Gastrocnemius medialis (tissue), 4 donors: ENCODE data around the gene ASIC2. TPM values are rescaled to one million over a fixed set of nuclear protein-coding genes. Genes with fewer than 3 reads are reported as not detected.

Experiments used
- ATAC-seq, 2 donors: fragments of 150-250 bp; one replicate each; pipeline ENCODE4 v1.9.1; 2016
- DNase-seq, 2 donors: peaks; one replicate each; pipeline ENCODE4 v3.0.0-alpha.2; 2019
- H3K27ac ChIP-seq, 4 donors: fragments of 200-600 bp; sonication (generic); 1 replicate in 1 of 4; 2 replicates in 3 of 4; pipeline ENCODE4 v1.5.1; 2016 to 2018; ENCODE audit warnings: mild to moderate bottlenecking in 2 of 4, moderate library complexity in 1 of 4
- H3K27me3 ChIP-seq, 3 donors: fragments of 200-600 bp; sonication (generic) in 2 of 3; 1 replicate in 1 of 3; 2 replicates in 2 of 3; pipeline versions ENCODE4 v1.5.1 to v1.6.0; 2016 to 2019; ENCODE audit warnings: mild to moderate bottlenecking in 1 of 3, moderate library complexity in 1 of 3
- H3K36me3 ChIP-seq, 2 donors: fragments of 200-600 bp; sonication (generic) in 1 of 2; one replicate each; pipeline ENCODE4 v1.5.1; 2017 to 2018
- H3K4me1 ChIP-seq, 2 donors: fragments of 200-600 bp; sonication (generic) in 1 of 2; one replicate each; pipeline ENCODE4 v1.5.1; 2016 to 2017; ENCODE audit warnings: mild to moderate bottlenecking in 2 of 2
- H3K4me3 ChIP-seq, 4 donors: fragments of 200-600 bp; sonication (generic) in 3 of 4; 1 replicate in 1 of 4; 2 replicates in 3 of 4; pipeline ENCODE4 v1.5.1; 2016 to 2019; ENCODE audit warnings: mild to moderate bottlenecking in 2 of 4
- H3K9me3 ChIP-seq, 3 donors: fragments of 200-600 bp; sonication (generic) in 2 of 3; 1 replicate in 1 of 3; 2 replicates in 2 of 3; pipeline ENCODE4 v1.5.1; 2016 to 2019
- POLR2A ChIP-seq, 2 donors: fragments of 450-650 bp; IDR thresholded peaks; one replicate each; pipeline ENCODE4 v1.6.1; 2017; ENCODE audit warnings: antibody characterized with exemption in 2 of 2, mild to moderate bottlenecking in 2 of 2, moderate library complexity in 2 of 2
- in situ Hi-C, 4 donors: fragments of 200-750 bp; cut with MboI; loops; one replicate each; pipeline versions ENCODE4 v1.15.0 to v1.8.0; 2017; ENCODE audit warnings: low sequenced_read_pairs in 4 of 4
- intact Hi-C: fragments of 100-400 bp; cut with DNase I; formaldehyde crosslinking; loops from one replicate; pipeline ENCODE4 v1.15.1; 2023; ENCODE audit warnings: low total_unique reads
- total RNA-seq, 4 donors: library from RNA; depleted of rRNA; stranded (reverse); fragments of >200 nt; gene quantifications; one replicate each; pipeline versions ENCODE4 v1.1.0 to v1.2.3, GENCODE V29; 2016
- TF ChIP-seq, protein P1 (sequence below), 5 experiments: fragments of 450-650 bp in 3 of 5; fragments of 200-600 bp in 2 of 5; sonication (generic) in 2 of 5; IDR thresholded peaks in 4 of 5; conservative IDR thresholded peaks in 1 of 5; 1 replicate in 4 of 5; 2 replicates in 1 of 5; pipeline ENCODE4 v1.5.1; 2016 to 2019; ENCODE audit warnings: antibody characterized with exemption in 5 of 5, mild to moderate bottlenecking in 3 of 5, moderate library complexity in 3 of 5

The ASIC2 gene
- total RNA-seq, 4 donors from 2014 or later = not detected

DNA sequence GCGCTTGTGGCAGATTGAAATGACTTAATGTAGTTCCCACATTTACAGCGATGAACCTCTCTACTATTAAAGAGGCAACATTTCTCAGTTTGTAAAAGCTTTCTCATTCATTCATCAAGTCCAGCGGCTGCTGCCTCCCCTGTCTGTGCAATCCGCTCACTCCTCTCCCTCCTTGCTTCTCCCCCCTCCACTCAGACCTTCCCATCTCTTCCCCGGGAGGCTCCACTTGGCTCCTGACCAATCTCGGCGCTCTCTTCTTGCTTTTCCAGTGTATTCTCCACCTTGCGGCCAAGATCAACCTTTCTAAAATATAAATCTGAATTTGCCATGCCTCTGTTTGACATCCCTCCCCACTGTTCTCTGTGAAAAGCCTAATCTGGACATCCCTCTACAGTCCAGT is 117.5 kb downstream of the ASIC2 start:
- H3K4me1 ChIP-seq = no peaks in the 10 kb centered on the region
- in situ Hi-C loops (no loop called here), intact Hi-C loops (no loop called here)
- H3K9me3 ChIP-seq = no peaks in the 10 kb centered on the region
- peaks cover 0 to 2% (median 0%) of the 10 kb centered on the region in 3 donors for H3K27me3 ChIP-seq
- no peak overlapping the region for H3K27ac ChIP-seq
- no peaks in the 10 kb centered on the region for H3K36me3 ChIP-seq
- ATAC-seq (no peak), DNase-seq (no peak)
- TF ChIP-seq, protein P1, sequence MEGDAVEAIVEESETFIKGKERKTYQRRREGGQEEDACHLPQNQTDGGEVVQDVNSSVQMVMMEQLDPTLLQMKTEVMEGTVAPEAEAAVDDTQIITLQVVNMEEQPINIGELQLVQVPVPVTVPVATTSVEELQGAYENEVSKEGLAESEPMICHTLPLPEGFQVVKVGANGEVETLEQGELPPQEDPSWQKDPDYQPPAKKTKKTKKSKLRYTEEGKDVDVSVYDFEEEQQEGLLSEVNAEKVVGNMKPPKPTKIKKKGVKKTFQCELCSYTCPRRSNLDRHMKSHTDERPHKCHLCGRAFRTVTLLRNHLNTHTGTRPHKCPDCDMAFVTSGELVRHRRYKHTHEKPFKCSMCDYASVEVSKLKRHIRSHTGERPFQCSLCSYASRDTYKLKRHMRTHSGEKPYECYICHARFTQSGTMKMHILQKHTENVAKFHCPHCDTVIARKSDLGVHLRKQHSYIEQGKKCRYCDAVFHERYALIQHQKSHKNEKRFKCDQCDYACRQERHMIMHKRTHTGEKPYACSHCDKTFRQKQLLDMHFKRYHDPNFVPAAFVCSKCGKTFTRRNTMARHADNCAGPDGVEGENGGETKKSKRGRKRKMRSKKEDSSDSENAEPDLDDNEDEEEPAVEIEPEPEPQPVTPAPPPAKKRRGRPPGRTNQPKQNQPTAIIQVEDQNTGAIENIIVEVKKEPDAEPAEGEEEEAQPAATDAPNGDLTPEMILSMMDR (IDR thresholded peaks at IDR 0.05 in 4 of 5, conservative IDR thresholded peaks at IDR 0.05 in 1 of 5) = no peak
- TF ChIP-seq POLR2A (IDR thresholded peaks at IDR 0.05) = no peak
- H3K4me3 ChIP-seq = no peak overlapping the region

GRCh38 chr17:33171931-33172330 is 121.2 kb downstream of the ASIC2 start:
- TF ChIP-seq, protein P1 (IDR thresholded peaks at IDR 0.05 in 4 of 5, conservative IDR thresholded peaks at IDR 0.05 in 1 of 5) = no peak
- TF ChIP-seq POLR2A (IDR thresholded peaks at IDR 0.05) = no peak
- ATAC-seq (no peak), DNase-seq (no peak)
- Histone ChIP-seq H3K4me3 (no peak overlapping the region), H3K27ac (no peak overlapping the region), H3K27me3 (no peaks in the 10 kb centered on the region), H3K4me1 (no peaks in the 10 kb centered on the region), H3K36me3 (no peaks in the 10 kb centered on the region), H3K9me3 (no peaks in the 10 kb centered on the region)
- intact Hi-C loops (no loop called here), in situ Hi-C loops (no loop called here)

GRCh38 chr17:33169580-33170285 is 123.4 kb downstream of the ASIC2 start:
- H3K36me3 ChIP-seq = no peaks in the 10 kb centered on the region
- in situ Hi-C loops = no loop called here
- H3K4me3 ChIP-seq = no peak overlapping the region
- peaks cover 6 to 8% of the 10 kb centered on the region in 2 donors for H3K4me1 ChIP-seq
- DNase-seq (no peak), ATAC-seq (no peak)
- H3K9me3 ChIP-seq = no peaks in the 10 kb centered on the region
- H3K27me3 ChIP-seq = no peaks in the 10 kb centered on the region
- no peak overlapping the region for H3K27ac ChIP-seq
- TF ChIP-seq, protein P1 (IDR thresholded peaks at IDR 0.05 in 4 of 5, conservative IDR thresholded peaks at IDR 0.05 in 1 of 5) = no peak
- TF ChIP-seq POLR2A (IDR thresholded peaks at IDR 0.05) = no peak
- intact Hi-C loops = no loop called here

DNA sequence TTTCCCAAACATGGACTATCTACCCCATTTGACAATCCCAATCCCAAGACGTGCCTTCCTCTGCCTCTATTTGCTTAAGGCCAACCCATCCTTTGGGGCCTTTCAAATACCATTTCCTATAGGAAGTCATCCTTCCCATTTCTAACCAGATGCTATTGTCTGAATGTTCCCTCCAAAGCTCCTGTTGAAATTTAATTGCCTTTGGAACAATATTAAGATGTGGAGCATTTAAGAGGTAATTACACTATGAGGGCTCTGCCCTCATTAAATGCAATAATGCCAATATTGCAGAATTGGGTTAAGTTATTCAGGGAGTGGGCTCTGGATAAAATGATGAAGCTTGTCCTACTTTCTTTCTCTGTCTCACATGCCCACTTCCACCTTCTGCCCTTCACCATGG is 125.4 kb downstream of the ASIC2 start:
- Histone ChIP-seq H3K9me3 (no peaks in the 10 kb centered on the region), H3K4me1 (peaks cover 18 to 21% of the 10 kb centered on the region in 2 donors), H3K4me3 (no peak overlapping the region), H3K36me3 (no peaks in the 10 kb centered on the region), H3K27ac (no peak overlapping the region), H3K27me3 (no peaks in the 10 kb centered on the region)
- TF ChIP-seq POLR2A (IDR thresholded peaks at IDR 0.05) = no peak
- TF ChIP-seq, protein P1 (IDR thresholded peaks at IDR 0.05 in 4 of 5, conservative IDR thresholded peaks at IDR 0.05 in 1 of 5) = no peak
- ATAC-seq = no peak
- intact Hi-C loops (no loop called here), in situ Hi-C loops (no loop called here)
- DNase-seq = no peak

DNA sequence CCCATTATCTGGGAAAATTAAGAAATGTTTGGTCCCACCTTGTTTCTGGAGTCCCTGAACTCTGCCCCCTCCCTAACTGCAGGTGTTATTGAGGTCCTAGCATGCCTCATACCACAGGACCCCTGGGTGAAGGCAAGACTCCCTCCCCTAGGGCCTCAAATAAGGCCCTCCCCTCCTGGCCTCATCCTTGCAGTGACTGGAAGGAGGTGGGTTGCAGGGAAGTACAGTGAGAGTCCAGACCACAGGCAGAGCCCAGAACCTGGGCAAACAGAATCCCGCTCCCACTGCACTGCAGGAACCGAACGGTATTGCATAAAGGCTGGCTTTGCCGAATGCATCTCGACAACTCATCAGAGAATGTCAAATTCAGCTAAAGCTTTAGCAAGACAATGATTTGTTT is 126.6 kb downstream of the ASIC2 start:
- in situ Hi-C loops (no loop called here), intact Hi-C loops (no loop called here)
- no peak for TF ChIP-seq POLR2A (IDR thresholded peaks at IDR 0.05)
- TF ChIP-seq, protein P1 (IDR thresholded peaks at IDR 0.05 in 4 of 5, conservative IDR thresholded peaks at IDR 0.05 in 1 of 5) = no peak

More for the DNA sequence above, 126.6 kb downstream of the ASIC2 start:
- ATAC-seq (no peak), DNase-seq (no peak)
- no peaks in the 10 kb centered on the region for H3K27me3 ChIP-seq
- H3K4me1 ChIP-seq = peaks cover 18 to 21% of the 10 kb centered on the region in 2 donors
- H3K4me3 ChIP-seq = no peak overlapping the region
- H3K9me3 ChIP-seq = no peaks in the 10 kb centered on the region
- no peaks in the 10 kb centered on the region for H3K36me3 ChIP-seq
- no peak overlapping the region for H3K27ac ChIP-seq
